MM.1S (cell line): ENCODE results near the gene CDX1.

Source experiments
- CTCF ChIP-seq: fragments of 300-600 bp; sonication (generic); IDR thresholded peaks from 2 replicates; pipeline ENCODE4 v1.5.1; 2016; ENCODE audit warnings: antibody characterized with exemption, low read length, mixed read lengths
- EZH2 ChIP-seq: fragments of 300-600 bp; sonication (generic); optimal IDR thresholded peaks from 2 replicates; pipeline ENCODE3; 2017; ENCODE audit warnings: low read depth, mild to moderate bottlenecking, antibody characterized with exemption, low read length, mixed read lengths
- EZH2phosphoT487 ChIP-seq: fragments of 300-600 bp; sonication (generic); IDR thresholded peaks from 2 replicates; pipeline ENCODE4 v1.6.1; 2018; ENCODE audit warnings: antibody characterized with exemption, low read length

DNA sequence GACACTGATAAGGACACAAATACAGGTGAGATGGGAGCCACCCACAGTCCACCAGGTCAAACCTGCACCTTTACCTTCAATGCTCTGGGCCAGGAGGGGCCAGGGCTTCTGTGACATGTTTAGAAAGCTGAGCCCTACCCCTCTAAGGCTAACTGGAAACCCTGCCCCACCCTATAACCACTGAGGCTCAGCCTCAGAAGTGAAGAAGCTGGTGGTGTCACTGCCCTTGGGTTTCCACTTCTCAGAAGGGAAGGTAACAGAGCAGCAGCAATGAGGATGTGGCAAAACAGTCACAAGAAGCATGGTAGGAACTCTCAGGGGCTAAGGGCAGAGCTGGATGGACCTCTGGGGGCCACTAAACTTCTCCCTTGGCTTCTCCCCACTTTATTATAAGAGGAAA is 17.0 kb upstream of the CDX1 start:
- TF ChIP-seq CTCF: no peak
- no peak for TF ChIP-seq EZH2phosphoT487
- no peak for TF ChIP-seq EZH2
